ENCODE data around the gene UBR2. TPM values are rescaled to one million over a fixed set of nuclear protein-coding genes. Genes with fewer than 3 reads are reported as not detected.

Gene UBR2
- total RNA-seq, 4 donors from 2014 or later: 22.7 to 28.7 (median 25.3) TPM

DNA sequence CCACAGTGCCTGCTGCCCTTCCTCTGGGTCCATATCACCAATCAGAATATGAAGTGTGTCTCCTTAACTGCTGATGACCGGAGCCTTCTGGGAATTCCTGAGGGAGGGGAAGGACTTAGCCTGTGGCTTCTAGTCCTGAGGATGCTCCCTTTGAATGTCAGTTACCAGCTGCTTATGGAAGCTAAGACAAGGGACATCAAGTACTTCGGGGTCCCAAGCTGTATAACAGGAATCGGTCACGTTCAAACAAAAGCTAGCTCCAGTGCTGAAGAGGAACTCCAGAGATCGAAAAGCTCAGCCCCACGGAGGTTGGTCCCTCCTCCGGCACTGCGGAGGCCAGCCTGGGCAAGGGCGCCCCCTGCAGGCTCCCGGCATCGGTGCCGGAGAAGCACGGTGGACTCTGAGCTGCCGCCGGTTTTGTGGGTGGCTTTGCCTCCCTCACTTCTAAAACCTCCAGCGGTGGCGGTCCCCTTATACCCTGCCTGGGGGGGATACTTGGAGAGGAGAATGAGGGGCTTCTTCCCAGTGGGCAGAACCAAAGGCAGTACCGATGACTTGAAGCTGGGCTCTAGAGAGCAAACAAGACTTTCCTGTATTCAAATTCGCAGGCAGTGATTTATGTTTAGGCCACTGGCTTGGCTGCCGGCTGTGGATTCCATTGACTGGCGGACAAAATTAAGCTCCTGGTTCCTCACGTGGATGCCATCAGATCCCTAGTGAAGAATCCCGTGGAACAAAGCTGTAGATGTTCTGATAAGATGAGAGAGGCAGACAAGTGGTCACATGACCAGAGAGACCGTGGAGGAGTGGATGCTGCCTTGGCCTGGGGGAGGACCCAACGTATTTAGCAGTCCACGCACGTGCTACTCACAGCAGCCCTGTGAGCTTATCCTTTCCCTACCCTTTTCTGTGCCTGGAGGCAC is 16.2 kb upstream of the UBR2 start:
- DNase-seq (ENCODE audit: low spot score in 2 of 2): peak; percentile 75 to 96
- H3K4me3 ChIP-seq (ENCODE audit: low read depth, poor library complexity, severe bottlenecking): peak overlapping the region; percentile 29
- WGBS, 2 donors: 2 to 3% methylated on average over 13 to 27 of the region's 27 CpGs
- TF ChIP-seq, protein P1, sequence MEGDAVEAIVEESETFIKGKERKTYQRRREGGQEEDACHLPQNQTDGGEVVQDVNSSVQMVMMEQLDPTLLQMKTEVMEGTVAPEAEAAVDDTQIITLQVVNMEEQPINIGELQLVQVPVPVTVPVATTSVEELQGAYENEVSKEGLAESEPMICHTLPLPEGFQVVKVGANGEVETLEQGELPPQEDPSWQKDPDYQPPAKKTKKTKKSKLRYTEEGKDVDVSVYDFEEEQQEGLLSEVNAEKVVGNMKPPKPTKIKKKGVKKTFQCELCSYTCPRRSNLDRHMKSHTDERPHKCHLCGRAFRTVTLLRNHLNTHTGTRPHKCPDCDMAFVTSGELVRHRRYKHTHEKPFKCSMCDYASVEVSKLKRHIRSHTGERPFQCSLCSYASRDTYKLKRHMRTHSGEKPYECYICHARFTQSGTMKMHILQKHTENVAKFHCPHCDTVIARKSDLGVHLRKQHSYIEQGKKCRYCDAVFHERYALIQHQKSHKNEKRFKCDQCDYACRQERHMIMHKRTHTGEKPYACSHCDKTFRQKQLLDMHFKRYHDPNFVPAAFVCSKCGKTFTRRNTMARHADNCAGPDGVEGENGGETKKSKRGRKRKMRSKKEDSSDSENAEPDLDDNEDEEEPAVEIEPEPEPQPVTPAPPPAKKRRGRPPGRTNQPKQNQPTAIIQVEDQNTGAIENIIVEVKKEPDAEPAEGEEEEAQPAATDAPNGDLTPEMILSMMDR (IDR thresholded peaks at IDR 0.05): peak in 1 of 3 donors; percentile 93
- TF ChIP-seq POLR2A (IDR thresholded peaks at IDR 0.05): no peak
- intact Hi-C loops (cut with DNase I; ENCODE audit: low total_unique reads): no loop called here

- no peak for DNase-seq (ENCODE audit: low spot score in 2 of 2)
- WGBS, 2 donors: 95 to 97% methylated on average over 1 of the region's 1 CpG
- intact Hi-C loops (cut with DNase I; ENCODE audit: low total_unique reads): no loop called here
- TF ChIP-seq, protein P1 (IDR thresholded peaks at IDR 0.05): no peak
- no peak for TF ChIP-seq POLR2A (IDR thresholded peaks at IDR 0.05)
- no peak overlapping the region for H3K4me3 ChIP-seq (ENCODE audit: low read depth, poor library complexity, severe bottlenecking)
These were observed 13.6 kb upstream of the UBR2 start for GRCh38 chr6:42550277-42550676.

GRCh38 chr6:42551217-42551616 is 12.6 kb upstream of the UBR2 start:
- TF ChIP-seq POLR2A (IDR thresholded peaks at IDR 0.05): no peak
- TF ChIP-seq, protein P1 (IDR thresholded peaks at IDR 0.05): no peak
- 78 to 82% methylated on average over 1 of the region's 1 CpG for WGBS, 2 donors
- DNase-seq (ENCODE audit: low spot score in 2 of 2): no peak
- no peak overlapping the region for H3K4me3 ChIP-seq (ENCODE audit: low read depth, poor library complexity, severe bottlenecking)
- intact Hi-C loops (cut with DNase I; ENCODE audit: low total_unique reads): no loop called here

DNA sequence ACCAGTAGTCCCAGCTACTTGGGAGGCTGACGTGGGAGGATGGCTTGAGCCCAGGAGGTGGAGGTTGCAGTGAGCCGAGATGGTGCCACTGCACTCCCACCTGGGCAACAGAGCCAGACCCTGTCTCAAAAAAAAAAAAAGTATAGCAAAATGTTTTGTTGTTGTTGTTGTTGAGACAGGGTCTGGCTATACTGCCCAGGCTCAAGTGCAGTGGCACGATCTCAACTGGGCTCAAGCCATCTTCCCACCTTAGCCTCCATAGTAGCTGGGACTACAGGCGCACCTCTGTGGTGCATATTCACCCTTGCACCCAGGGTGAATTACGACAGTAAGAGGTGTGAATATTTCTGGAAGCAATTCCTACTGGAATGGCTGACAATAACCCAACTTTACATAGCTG is 11.4 kb upstream of the UBR2 start:
- intact Hi-C loops (cut with DNase I; ENCODE audit: low total_unique reads): no loop called here
- TF ChIP-seq, protein P1 (IDR thresholded peaks at IDR 0.05): no peak
- TF ChIP-seq POLR2A (IDR thresholded peaks at IDR 0.05): no peak
- WGBS, 2 donors: 75 to 91% methylated on average over 5 of the region's 5 CpGs

DNA sequence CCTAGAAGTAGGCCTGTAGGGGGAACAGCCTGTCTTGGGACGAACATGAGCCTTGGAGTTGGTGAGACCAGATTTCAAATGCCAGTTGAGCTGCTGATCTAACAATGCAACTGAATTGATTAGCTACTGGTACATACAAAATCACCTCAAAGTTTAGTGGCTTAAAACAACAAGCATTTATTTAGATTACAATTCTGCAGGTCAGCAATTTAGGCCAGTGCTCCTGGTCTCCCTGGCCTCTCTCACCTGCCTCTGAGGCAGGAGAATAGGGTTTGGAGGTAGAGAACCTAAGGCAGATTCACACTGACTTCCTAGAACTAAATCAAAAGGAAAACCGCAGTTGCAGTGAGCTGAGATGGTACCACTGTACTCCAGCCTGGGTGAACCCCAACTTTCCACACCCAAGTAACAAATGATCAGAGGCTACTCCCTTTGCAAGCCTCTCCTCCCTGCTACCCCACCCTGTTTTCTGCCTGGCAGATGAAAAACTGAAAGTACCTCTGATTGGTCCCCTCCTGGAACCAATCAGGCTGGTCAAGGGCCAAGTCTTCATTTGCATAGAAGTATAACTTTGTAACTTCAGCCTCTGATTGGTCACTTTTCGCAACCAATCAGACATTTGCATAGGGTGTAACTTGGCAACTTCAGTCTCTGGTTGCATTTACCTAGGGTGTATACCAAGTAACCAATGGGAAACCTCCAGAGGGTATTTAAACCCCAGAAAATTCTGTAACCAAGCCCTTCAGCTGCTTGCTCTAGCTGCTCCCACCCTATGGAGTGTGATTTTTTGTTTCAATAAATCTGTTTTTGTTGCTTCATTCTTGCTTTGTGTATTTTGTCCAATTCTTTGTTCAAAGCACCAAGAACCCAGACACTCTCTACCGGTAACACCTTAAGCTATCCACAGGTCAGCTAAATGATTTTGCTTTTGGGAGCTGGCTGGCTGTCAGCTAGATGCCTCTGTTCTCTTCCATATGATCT is 8.1 kb upstream of the UBR2 start:
- no peak for TF ChIP-seq POLR2A (IDR thresholded peaks at IDR 0.05)
- TF ChIP-seq, protein P1 (IDR thresholded peaks at IDR 0.05): no peak
- WGBS, 2 donors: 90 to 91% methylated on average over 4 of the region's 4 CpGs
- DNase-seq (ENCODE audit: low spot score in 2 of 2): no peak
- intact Hi-C loops (cut with DNase I; ENCODE audit: low total_unique reads): no loop called here
- no peak overlapping the region for H3K4me3 ChIP-seq (ENCODE audit: low read depth, poor library complexity, severe bottlenecking)

More for the DNA sequence above, 11.4 kb upstream of the UBR2 start:
- DNase-seq (ENCODE audit: low spot score in 2 of 2): no peak
- no peak overlapping the region for H3K4me3 ChIP-seq (ENCODE audit: low read depth, poor library complexity, severe bottlenecking)

All from lower leg skin (tissue), 4 donors.